Coronary artery (tissue), 2 donors: ENCODE measurements around the gene MAP3K14.

Experiments used
- DNase-seq: peaks from one replicate; pipeline ENCODE4 v3.0.0-alpha.2; 2017; ENCODE audit warnings: low spot score
- H3K27ac ChIP-seq, 2 donors: fragments of 200-600 bp; sonication (generic); one replicate each; pipeline ENCODE4 v1.5.1; 2016 to 2019
- H3K4me3 ChIP-seq: fragments of 200-600 bp; sonication (generic); 2 replicates; pipeline ENCODE4 v1.5.1; 2016; ENCODE audit warnings: mild to moderate bottlenecking, moderate library complexity
- TF ChIP-seq, protein P1 (sequence below): fragments of 200-600 bp; sonication (generic); IDR thresholded peaks from one replicate; pipeline ENCODE4 v1.5.1; 2019; ENCODE audit warnings: antibody characterized with exemption

MAP3K14 gene

DNA sequence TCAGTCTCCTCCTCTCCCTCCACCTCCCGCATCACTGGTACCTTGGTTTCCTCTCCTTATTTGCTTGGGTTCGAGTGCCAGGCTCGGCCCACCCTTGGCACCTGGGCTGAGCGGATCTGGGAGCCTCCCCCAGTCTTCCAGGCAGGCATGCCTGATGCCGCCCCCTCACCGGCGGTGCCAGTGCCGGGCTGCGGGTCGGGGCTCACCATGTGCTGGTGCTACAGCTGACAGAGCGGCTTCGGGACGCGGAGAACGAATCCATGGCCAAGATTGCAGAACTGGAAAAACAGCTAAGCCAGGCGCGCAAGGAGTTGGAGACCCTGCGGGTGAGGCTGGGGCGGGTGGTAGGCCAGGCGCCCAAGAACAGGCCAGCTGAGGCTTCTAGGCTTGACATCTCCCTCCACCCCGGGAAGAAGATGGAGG lies 75.9 kb downstream of the MAP3K14 start:
- Histone ChIP-seq H3K27ac (no peak overlapping the region), H3K4me3 (peak overlapping the region; percentile 57)
- TF ChIP-seq, protein P1, sequence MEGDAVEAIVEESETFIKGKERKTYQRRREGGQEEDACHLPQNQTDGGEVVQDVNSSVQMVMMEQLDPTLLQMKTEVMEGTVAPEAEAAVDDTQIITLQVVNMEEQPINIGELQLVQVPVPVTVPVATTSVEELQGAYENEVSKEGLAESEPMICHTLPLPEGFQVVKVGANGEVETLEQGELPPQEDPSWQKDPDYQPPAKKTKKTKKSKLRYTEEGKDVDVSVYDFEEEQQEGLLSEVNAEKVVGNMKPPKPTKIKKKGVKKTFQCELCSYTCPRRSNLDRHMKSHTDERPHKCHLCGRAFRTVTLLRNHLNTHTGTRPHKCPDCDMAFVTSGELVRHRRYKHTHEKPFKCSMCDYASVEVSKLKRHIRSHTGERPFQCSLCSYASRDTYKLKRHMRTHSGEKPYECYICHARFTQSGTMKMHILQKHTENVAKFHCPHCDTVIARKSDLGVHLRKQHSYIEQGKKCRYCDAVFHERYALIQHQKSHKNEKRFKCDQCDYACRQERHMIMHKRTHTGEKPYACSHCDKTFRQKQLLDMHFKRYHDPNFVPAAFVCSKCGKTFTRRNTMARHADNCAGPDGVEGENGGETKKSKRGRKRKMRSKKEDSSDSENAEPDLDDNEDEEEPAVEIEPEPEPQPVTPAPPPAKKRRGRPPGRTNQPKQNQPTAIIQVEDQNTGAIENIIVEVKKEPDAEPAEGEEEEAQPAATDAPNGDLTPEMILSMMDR, result no peak
- no peak for DNase-seq

DNA sequence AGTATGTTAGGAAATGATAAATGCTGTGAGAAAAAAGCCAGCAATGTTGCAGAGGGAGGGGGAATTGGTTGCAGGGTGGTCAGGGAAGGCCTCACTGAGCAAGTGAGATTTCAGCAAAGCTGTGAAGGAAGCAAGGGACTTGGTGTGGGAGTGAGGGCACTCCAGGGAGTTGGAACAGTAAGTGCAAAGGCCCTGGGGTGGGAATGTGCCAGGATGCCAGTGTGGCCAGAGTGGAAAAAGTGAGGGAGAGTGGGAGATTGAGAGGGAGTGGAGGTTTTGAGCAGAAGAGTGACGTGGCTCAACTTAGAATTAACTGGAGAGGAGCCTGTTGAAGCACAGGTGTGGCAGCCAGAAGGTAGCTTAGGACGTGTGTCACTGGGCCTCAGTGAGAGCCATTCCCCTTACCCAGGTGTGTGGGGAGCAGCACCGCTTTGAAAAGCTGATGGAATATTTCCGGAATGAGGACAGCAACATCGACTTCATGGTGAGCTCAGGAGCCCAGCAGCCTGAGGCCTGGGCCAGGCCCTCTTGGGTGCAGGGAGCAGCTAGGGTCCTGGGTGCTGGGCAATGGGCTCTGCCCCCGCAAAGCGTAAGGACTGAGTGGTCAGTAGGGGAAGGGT lies 78.6 kb downstream of the MAP3K14 start:
- TF ChIP-seq, protein P1, result no peak
- H3K4me3 ChIP-seq, result no peak overlapping the region
- no peak overlapping the region for H3K27ac ChIP-seq
- DNase-seq, result no peak

DNA sequence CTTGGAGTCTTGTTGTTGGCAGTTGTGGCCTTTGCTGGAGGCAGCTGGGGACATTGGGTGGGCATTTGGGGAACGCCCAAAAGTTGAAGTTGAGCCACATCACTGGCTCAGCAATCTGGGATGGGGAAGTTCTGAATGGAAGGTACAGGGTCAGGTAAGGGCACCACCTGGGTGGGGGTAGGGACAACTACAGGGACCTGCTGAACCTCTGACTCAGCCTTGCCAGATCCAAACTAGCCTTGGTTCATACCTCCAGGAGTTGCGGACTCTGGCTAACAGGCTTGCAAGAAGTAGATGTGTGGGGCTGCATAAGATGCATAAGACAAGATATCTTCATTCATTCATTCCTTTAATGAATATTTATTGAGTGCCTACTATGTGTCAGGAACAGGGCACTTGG lies 79.1 kb downstream of the MAP3K14 start:
- TF ChIP-seq, protein P1, result no peak
- Histone ChIP-seq H3K4me3 (no peak overlapping the region), H3K27ac (no peak overlapping the region)
- DNase-seq, result no peak

DNA sequence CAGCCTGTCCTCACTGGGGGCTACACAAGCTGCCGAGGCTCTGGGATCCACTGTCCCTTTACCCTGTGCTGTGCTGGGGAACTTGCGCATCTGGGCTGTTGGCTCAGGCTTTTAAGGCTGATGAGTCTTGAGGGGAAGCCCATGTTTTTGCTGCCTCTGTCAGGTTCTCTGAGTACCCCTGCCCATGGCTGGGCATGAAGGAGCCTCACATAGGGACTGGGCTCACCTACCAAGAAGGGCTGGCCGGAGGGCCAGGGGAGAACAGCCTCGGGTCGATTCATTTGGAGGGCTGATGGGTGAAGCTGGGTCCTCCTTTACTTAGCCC lies 80.6 kb downstream of the MAP3K14 start:
- Histone ChIP-seq H3K27ac (no peak overlapping the region), H3K4me3 (no peak overlapping the region)
- TF ChIP-seq, protein P1, result no peak
- no peak for DNase-seq

DNA sequence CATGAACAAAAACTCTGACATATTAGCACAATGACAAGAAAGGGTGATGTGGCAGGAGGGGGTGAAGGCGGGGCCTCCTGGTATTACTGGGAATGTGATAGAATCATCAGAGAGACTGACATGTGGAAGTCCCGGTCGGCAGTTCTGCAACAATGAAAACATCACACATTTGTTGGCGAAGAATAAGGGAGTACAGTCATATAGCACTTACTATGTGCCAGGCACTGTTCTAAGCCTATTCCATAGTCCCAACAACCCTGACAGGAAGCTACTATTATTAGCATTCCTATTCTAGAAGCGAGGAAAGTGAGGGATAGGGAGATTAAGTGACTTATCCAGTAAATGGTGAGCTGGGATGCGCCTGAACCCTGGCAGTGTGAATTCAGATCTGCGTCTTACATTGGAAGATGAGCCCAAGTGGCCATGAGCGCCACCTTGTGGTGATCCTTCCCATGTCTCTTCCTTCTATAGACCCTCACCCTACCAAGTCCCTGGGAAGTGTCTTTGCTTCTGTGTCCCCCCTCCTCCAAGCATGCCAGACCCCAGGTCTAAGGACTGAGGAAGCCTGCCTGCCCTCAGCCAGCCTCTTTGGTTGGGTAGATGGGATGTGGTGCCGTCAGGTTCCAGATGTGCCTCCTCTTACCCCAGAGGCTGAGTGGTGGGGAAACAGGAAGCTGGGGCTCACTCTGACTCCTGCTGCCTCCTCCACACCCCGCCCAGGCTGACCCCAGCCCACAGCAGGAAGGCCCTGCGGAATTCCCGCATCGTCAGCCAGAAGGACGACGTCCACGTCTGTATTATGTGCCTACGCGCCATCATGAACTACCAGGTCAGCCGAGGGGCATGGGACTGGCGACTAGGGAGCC lies 81.2 kb downstream of the MAP3K14 start:
- no peak overlapping the region for H3K4me3 ChIP-seq
- TF ChIP-seq, protein P1, result peak; percentile 59
- DNase-seq, result no peak
- no peak overlapping the region for H3K27ac ChIP-seq

DNA sequence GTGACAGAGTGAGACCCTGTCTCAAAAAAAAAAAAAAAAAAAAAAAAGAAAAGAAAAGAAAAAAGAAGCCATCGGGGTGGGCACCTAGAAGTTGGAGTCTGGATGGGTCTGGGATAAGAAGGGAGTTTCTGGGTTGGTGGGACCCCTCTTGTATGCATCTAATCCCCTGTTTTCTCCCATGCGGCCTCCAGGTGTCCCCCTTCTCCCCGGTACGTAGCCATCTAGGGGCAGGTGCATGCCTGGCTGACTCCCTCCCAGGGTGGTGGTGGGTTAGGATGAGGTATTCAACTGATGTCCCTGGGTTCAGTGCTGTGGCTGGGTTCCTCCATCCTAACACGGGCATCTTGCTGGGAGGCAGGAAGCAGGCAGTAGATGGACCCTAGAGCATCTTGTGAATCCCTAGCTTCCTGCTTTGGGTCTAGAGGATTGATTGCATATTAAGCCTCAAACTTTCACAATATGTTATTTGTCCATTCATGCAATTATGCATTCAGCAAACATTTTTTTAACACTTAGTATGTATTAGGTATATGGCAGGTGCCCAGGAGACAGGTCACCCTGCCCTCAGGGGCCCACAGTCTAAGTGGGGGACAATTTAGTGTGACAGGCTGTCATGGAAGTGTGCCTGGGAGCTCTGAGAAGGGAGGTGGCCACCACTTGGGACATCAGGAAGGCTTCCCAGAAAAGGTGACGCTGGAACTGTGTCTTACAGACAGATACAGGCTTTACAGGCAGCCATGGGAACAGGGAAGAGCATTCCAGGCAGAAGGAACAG lies 82.0 kb downstream of the MAP3K14 start:
- TF ChIP-seq, protein P1, result no peak
- no peak overlapping the region for H3K4me3 ChIP-seq
- DNase-seq, result no peak
- no peak overlapping the region for H3K27ac ChIP-seq
